GM13977 (cell line): ENCODE data around the gene ICAM3.

Experiments used
- DNase-seq: peaks from one replicate; pipeline ENCODE4 v3.0.0; 2012; ENCODE audit warnings: low spot score
- in situ Hi-C: fragments of 300-500 bp; cut with MboI; formaldehyde crosslinking; loops from one replicate; pipeline ENCODE4 v1.12.0; 2022; ENCODE audit warnings: low sequenced_read_pairs, low pct_unique_long_range_greater_than_20kb, mixed read lengths, inconsistent platforms; ENCODE audit not compliant: unreplicated experiment
- TF ChIP-seq, protein P1 (sequence below): IDR thresholded peaks from 2 replicates; pipeline ENCODE4 v1.5.1; 2012; ENCODE audit warnings: mild to moderate bottlenecking, control low read depth; ENCODE audit not compliant: insufficient read depth; ENCODE audit errors: extremely low read depth, missing control alignments

Gene ICAM3

DNA sequence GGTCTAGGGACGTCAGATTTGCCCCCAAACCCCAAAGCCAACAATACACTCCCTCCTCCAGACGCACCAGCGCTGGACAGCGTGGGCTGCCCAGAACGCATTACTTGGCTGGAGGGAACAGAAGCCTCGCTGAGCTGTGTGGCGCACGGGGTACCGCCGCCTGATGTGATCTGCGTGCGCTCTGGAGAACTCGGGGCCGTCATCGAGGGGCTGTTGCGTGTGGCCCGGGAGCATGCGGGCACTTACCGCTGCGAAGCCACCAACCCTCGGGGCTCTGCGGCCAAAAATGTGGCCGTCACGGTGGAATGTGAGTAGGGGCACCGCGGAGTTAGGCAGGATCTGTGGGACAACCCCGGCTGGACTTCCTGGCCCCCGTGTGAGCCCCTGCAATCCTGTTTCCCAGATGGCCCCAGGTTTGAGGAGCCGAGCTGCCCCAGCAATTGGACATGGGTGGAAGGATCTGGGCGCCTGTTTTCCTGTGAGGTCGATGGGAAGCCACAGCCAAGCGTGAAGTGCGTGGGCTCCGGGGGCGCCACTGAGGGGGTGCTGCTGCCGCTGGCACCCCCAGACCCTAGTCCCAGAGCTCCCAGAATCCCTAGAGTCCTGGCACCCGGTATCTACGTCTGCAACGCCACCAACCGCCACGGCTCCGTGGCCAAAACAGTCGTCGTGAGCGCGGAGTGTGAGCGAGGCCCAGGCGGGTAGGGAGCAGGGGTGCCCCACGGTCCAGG lies 45.6 kb downstream of the ICAM3 start:
- DNase-seq = no peak

DNA sequence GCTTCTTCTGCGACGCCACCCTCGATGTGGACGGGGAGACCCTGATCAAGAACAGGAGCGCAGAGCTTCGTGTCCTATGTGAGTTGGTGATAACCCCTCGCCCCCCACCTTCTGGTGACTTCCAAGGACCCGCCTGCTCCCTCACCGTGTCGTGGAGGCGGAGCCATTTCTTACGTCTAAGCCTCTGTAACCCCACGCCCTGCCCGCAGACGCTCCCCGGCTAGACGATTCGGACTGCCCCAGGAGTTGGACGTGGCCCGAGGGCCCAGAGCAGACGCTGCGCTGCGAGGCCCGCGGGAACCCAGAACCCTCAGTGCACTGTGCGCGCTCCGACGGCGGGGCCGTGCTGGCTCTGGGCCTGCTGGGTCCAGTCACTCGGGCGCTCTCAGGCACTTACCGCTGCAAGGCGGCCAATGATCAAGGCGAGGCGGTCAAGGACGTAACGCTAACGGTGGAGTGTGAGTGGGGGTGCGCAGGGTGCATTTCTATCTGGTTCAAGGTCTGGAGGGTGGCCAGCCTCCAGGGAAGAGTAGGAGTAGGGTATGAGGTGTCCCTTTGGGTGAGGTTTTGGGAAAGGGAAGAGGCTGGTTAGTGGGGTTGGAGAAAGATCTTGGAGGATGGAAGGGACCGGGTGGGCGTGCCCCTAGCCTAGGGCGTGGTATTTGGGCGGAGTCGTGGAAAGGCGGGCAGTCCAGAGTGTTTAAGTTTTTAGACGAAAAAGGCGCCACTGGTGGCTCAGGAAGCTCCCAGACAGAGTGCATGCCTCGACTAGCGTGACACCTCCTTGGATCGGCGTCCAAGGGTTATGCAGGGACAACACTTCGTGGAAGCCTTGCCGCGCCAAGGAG lies 46.4 kb downstream of the ICAM3 start:
- TF ChIP-seq, protein P1, sequence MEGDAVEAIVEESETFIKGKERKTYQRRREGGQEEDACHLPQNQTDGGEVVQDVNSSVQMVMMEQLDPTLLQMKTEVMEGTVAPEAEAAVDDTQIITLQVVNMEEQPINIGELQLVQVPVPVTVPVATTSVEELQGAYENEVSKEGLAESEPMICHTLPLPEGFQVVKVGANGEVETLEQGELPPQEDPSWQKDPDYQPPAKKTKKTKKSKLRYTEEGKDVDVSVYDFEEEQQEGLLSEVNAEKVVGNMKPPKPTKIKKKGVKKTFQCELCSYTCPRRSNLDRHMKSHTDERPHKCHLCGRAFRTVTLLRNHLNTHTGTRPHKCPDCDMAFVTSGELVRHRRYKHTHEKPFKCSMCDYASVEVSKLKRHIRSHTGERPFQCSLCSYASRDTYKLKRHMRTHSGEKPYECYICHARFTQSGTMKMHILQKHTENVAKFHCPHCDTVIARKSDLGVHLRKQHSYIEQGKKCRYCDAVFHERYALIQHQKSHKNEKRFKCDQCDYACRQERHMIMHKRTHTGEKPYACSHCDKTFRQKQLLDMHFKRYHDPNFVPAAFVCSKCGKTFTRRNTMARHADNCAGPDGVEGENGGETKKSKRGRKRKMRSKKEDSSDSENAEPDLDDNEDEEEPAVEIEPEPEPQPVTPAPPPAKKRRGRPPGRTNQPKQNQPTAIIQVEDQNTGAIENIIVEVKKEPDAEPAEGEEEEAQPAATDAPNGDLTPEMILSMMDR = no peak
- no peak for DNase-seq
- in situ Hi-C loops = no loop called here

More for the DNA sequence above, 45.6 kb downstream of the ICAM3 start:
- in situ Hi-C loops = no loop called here
- TF ChIP-seq, protein P1 = no peak

DNA sequence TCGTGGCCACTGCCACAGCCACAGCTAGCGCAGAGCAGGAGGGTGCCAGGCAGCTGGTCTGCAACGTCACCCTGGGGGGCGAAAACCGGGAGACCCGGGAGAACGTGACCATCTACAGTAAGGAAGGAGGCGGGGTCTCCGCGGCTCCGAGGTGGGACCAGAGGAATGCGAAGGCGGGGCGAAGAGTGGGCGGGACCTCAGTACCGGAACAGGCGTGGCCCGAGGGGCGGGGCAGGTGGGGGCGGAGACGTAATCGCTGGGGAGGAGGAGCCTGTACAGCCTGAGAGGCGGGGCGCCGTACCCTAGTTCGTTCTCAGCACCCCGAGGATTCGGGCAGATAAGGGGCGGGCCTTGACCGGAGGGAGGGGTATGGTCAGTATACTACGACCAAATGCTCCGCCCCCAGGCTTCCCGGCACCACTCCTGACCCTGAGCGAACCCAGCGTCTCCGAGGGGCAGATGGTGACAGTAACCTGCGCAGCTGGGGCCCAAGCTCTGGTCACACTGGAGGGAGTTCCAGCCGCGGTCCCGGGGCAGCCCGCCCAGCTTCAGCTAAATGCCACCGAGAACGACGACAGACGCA lies 47.1 kb downstream of the ICAM3 start:
- TF ChIP-seq, protein P1 = no peak
- DNase-seq = peak; percentile 91
- in situ Hi-C loops = no loop called here

DNA sequence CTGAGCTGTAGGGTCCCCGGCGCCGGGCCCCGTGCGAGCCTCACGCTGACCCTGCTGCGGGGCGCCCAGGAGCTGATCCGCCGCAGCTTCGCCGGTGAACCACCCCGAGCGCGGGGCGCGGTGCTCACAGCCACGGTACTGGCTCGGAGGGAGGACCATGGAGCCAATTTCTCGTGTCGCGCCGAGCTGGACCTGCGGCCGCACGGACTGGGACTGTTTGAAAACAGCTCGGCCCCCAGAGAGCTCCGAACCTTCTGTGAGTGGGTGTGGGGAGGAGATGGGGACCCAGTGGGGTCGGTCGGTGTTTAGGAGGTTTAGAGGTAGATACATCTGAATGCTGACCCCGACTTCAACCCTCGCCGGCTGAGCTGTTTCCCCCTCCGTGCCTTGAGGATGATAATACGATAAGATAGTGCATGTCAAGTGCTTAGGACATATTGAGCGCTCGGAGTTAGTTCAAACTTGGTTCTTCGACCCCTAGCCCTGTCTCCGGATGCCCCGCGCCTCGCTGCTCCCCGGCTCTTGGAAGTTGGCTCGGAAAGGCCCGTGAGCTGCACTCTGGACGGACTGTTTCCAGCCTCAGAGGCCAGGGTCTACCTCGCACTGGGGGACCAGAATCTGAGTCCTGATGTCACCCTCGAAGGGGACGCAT lies 47.7 kb downstream of the ICAM3 start:
- in situ Hi-C loops = no loop called here
- TF ChIP-seq, protein P1 = no peak
- DNase-seq = no peak

DNA sequence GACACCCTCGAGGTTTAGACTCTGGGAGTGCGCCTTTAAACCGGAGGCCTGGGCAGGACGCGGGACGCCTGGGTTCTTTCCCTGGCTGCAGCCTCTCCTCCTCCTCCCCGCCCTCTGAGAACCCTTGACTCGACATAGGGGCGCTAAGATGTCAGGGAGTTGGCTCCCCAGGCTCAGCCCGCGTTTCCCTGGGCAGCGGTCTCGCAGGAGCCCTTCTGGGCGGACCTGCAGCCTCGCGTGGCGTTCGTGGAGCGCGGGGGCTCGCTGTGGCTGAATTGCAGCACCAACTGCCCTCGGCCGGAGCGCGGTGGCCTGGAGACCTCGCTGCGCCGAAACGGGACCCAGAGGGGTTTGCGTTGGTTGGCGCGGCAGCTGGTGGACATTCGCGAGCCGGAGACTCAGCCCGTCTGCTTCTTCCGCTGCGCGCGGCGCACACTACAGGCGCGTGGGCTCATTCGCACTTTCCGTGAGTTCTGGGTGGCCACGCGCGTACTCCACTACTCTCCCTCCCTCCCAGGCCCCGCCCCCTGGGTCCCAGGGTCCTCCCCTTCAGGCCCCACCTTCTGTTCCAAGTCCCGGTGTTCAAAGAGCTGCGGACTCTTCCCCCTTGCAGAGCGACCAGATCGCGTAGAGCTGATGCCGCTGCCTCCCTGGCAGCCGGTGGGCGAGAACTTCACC lies 48.4 kb downstream of the ICAM3 start:
- peak; percentile 66 for DNase-seq
- TF ChIP-seq, protein P1 = no peak
- in situ Hi-C loops = no loop called here
